GM23338 (cell line): ENCODE results near the gene DCP2. TPM values are rescaled to one million over a fixed set of nuclear protein-coding genes. Genes with fewer than 3 reads are reported as not detected.

ENCODE experiments used
- ATAC-seq: fragments of 200-7000 bp; cut with Tn5 transposase; 3 replicates; pipeline ENCODE4 v1.9.1; 2020
- DNase-seq: peaks from one replicate; pipeline ENCODE4 v3.0.0-alpha.2; 2015; ENCODE audit warnings: low spot score
- H2AFZ ChIP-seq: fragments of 200-600 bp; sonication (generic); 2 replicates; pipeline ENCODE4 v1.8.0; 2016; ENCODE audit warnings: antibody characterized with exemption, mild to moderate bottlenecking, moderate library complexity
- H3F3A ChIP-seq: fragments of 200-600 bp; sonication (generic); replicated peaks from 2 replicates; pipeline ENCODE4 v1.8.0; 2017; ENCODE audit warnings: antibody characterized with exemption, mixed run types, low read depth
- H3K27ac ChIP-seq: fragments of 200-600 bp; sonication (generic); 2 replicates; pipeline ENCODE4 v1.6.1; 2016; ENCODE audit warnings: low read depth
- H3K27me3 ChIP-seq: fragments of 200-600 bp; sonication (generic); 2 replicates; pipeline ENCODE4 v1.8.0; 2016; ENCODE audit warnings: mild to moderate bottlenecking, mixed run types, moderate library complexity; ENCODE audit not compliant: insufficient read depth
- H3K36me3 ChIP-seq: fragments of 200-600 bp; sonication (generic); 2 replicates; pipeline ENCODE4 v1.8.0; 2016; ENCODE audit warnings: mild to moderate bottlenecking; ENCODE audit not compliant: insufficient read depth
- H3K4me1 ChIP-seq: fragments of 200-600 bp; sonication (generic); 2 replicates; pipeline ENCODE4 v1.8.0; 2016; ENCODE audit warnings: mild to moderate bottlenecking, moderate library complexity; ENCODE audit not compliant: insufficient read depth
- H3K4me2 ChIP-seq: fragments of 200-600 bp; sonication (generic); 2 replicates; pipeline ENCODE4 v1.7.1; 2017; ENCODE audit warnings: mixed run types
- H3K4me3 ChIP-seq: fragments of 200-600 bp; sonication (generic); 2 replicates; pipeline ENCODE4 v1.6.1; 2016; ENCODE audit warnings: mixed run types
- H3K79me2 ChIP-seq: fragments of 200-600 bp; sonication (generic); replicated peaks from 2 replicates; pipeline ENCODE4 v1.8.0; 2017; ENCODE audit warnings: mild to moderate bottlenecking; ENCODE audit not compliant: insufficient read depth
- H3K9me2 ChIP-seq: fragments of 200-600 bp; sonication (generic); 2 replicates; pipeline ENCODE4 v1.8.0; 2017; ENCODE audit not compliant: insufficient read depth
- H4K20me1 ChIP-seq: fragments of 200-600 bp; sonication (generic); replicated peaks from 2 replicates; pipeline ENCODE4 v1.8.0; 2017; ENCODE audit warnings: mild to moderate bottlenecking; ENCODE audit not compliant: insufficient read depth
- H3K27ac Mint-ChIP-seq: 2 replicates; pipeline ENCODE4 v1.8.0; 2020; ENCODE audit warnings: inconsistent platforms, mild to moderate bottlenecking, moderate library complexity, mixed read lengths
- H3K27me3 Mint-ChIP-seq: 3 replicates; pipeline ENCODE4 v1.8.0; 2022; ENCODE audit warnings: low read depth, mild to moderate bottlenecking, moderate library complexity, mixed read lengths, inconsistent platforms; ENCODE audit not compliant: insufficient read depth, poor library complexity
- H3K36me3 Mint-ChIP-seq: 3 replicates; pipeline ENCODE4 v1.8.0; 2021; ENCODE audit warnings: low read depth, mild to moderate bottlenecking, inconsistent platforms, moderate library complexity, mixed read lengths
- H3K4me1 Mint-ChIP-seq: 3 replicates; pipeline ENCODE4 v1.8.0; 2020; ENCODE audit warnings: mild to moderate bottlenecking, inconsistent platforms, mixed read lengths
- H3K4me3 Mint-ChIP-seq: 3 replicates; pipeline ENCODE4 v1.8.0; 2021; ENCODE audit warnings: moderate library complexity, mild to moderate bottlenecking, inconsistent platforms, mixed read lengths
- H3K9me3 Mint-ChIP-seq: 3 replicates; pipeline ENCODE4 v1.8.0; 2020; ENCODE audit warnings: moderate library complexity, mild to moderate bottlenecking, inconsistent platforms, mixed read lengths
- CREB1 ChIP-seq: fragments of 250-450 bp; sonication (Bioruptor Pico); IDR thresholded peaks from 2 replicates; pipeline ENCODE4 v1.5.0; 2020; ENCODE audit warnings: low read depth, mild to moderate bottlenecking, moderate library complexity
- EZH2 ChIP-seq: fragments of 200-600 bp; sonication (generic); IDR thresholded peaks from one replicate; pipeline ENCODE4 v1.8.0; 2017; ENCODE audit warnings: antibody characterized with exemption, mild to moderate bottlenecking, low read depth; ENCODE audit not compliant: unreplicated experiment
- NANOG ChIP-seq: IDR thresholded peaks from 2 replicates; pipeline ENCODE4 v1.6.1; 2016; ENCODE audit warnings: antibody characterized with exemption, borderline replicate concordance
- POLR2AphosphoS5 ChIP-seq: IDR thresholded peaks from 2 replicates; pipeline ENCODE4 v1.6.1; 2016; ENCODE audit warnings: antibody characterized with exemption, low read depth
- REST ChIP-seq: IDR thresholded peaks from one replicate; pipeline ENCODE4 v1.6.1; 2018; ENCODE audit warnings: antibody characterized with exemption; ENCODE audit not compliant: unreplicated experiment
- STAT1 ChIP-seq: IDR thresholded peaks from one replicate; pipeline ENCODE4 v1.6.1; 2016; ENCODE audit warnings: antibody characterized with exemption; ENCODE audit not compliant: unreplicated experiment
- ZNF114 ChIP-seq: fragments of 250-450 bp; sonication (Bioruptor Pico); IDR thresholded peaks from 2 replicates; pipeline ENCODE4 v1.5.0; 2020; ENCODE audit warnings: mild to moderate bottlenecking, moderate library complexity
- ZNF331 ChIP-seq: fragments of 250-450 bp; sonication (Bioruptor Pico); IDR thresholded peaks from 2 replicates; pipeline ENCODE4 v1.5.0; 2020; ENCODE audit warnings: low read depth, mild to moderate bottlenecking, moderate library complexity
- ZNF462 ChIP-seq: fragments of 250-450 bp; sonication (Bioruptor Pico); IDR thresholded peaks from 2 replicates; pipeline ENCODE4 v1.5.0; 2020; ENCODE audit warnings: mild to moderate bottlenecking, moderate library complexity
- polyA plus RNA-seq: library from polyadenylated mRNA; unstranded; fragments of >200 nt; fragmentation: Nextera tagmentation; extraction: Ambion mirVana; gene quantifications from 2 replicates; pipeline ENCODE4 v1.2.1, GENCODE V29; 2016
- total RNA-seq: library from RNA; depleted of rRNA; stranded (reverse); fragments of >200 nt; shearing (Covaris generic); gene quantifications from 2 replicates; pipeline ENCODE4 v1.2.3, GENCODE V29; 2014

The DCP2 gene
- total and polyA plus RNA-seq, 2 experiments from 2014 or later = 96.6 to 165 TPM

GRCh38 chr5:112973036-112973435 lies 3.6 kb upstream of the DCP2 start (continued):
- TF ChIP-seq REST (no peak), ZNF462 (CRISPR knock-in tag) (no peak), ZNF331 (CRISPR knock-in tag) (no peak), NANOG (no peak), CREB1 (no peak), POLR2AphosphoS5 (no peak)

- Histone ChIP-seq H3K4me3 (no peak overlapping the region), H3K79me2 (peaks cover 20% of the 10 kb centered on the region), H3K9me2 (0 out of 2 replicates have a peak, but pooled peaks cover 3% of the 10 kb centered on the region), H4K20me1 (no peaks in the 10 kb centered on the region), H3K36me3 (no peaks in the 10 kb centered on the region), H3F3A (no peaks in the 10 kb centered on the region), H3K27me3 (no peaks in the 10 kb centered on the region), H3K4me1 (peaks cover 17% of the 10 kb centered on the region), H3K27ac (no peak overlapping the region), H2AFZ (no peak overlapping the region), H3K4me2 (no peak overlapping the region)
- Mint-ChIP-seq H3K4me1 (peaks cover 22% of the 10 kb centered on the region), H3K27me3 (peaks cover 18% of the 10 kb centered on the region), H3K36me3 (peaks cover 2% of the 10 kb centered on the region; the same call in 1 of the 3 replicates), H3K27ac (no peak overlapping the region), H3K9me3 (no peaks in the 10 kb centered on the region), H3K4me3 (no peak overlapping the region)
- no peak for ATAC-seq
- DNase-seq = no peak
- TF ChIP-seq EZH2 (no peak), STAT1 (no peak), ZNF114 (CRISPR knock-in tag) (no peak)
These were observed 2.7 kb upstream of the DCP2 start for GRCh38 chr5:112973904-112974303.
